DMS 273 (cell line): ENCODE results near the gene PIGA.

Experiments
- DNase-seq: peaks from one replicate; lab custom pipeline; 2025; ENCODE audit not compliant: unreplicated experiment; lab: John Stamatoyannopoulos, UW

PIGA gene, protein sequence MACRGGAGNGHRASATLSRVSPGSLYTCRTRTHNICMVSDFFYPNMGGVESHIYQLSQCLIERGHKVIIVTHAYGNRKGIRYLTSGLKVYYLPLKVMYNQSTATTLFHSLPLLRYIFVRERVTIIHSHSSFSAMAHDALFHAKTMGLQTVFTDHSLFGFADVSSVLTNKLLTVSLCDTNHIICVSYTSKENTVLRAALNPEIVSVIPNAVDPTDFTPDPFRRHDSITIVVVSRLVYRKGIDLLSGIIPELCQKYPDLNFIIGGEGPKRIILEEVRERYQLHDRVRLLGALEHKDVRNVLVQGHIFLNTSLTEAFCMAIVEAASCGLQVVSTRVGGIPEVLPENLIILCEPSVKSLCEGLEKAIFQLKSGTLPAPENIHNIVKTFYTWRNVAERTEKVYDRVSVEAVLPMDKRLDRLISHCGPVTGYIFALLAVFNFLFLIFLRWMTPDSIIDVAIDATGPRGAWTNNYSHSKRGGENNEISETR

DNA sequence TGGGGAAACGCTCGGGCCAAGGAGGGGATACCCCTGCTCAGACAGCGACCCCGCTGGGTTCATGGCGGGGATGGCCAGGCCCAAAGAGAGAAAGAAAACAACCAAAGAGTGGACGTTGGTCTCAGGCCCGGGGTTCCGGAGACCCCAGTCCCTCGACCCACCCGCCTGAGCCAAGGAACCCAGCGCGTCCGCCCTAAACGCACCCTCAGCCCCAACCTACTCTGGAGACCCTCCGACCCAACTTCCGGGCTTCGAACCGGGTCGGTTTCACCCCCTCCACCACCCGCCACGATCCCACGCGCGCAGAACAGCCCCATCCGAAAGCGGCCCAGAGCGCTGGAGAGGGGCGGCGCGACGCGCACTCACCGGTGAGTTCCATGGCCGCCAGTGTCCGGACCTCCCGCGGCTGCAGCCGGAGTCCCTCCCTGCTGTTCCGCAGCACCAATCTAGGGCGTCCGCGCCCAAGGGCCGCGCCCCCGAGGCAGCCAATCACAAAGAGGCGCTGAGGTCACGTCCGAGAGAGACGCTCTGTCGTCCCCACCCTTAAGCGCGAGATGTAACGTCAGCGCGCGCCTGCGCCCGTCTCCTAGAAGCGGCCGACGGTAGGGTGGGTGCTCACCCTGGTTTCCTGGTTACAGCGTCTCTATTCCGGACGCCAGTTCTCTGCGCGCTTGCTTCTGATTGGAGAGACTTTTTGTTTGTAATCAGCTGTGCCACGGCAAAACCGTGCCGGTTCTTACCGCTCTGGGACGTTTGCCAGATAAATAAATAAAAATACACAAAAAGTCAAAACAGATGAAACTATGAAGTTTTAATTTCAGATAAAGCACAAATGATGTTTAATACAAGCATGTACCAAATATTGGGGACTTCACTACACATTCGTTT lies at the start of gene PIGA:
PIGA (minus strand) TSS at position 389 of the 888 bp plus-strand sequence. CDS start 3,593 bp downstream, outside the sequence.
- peak; percentile 99 for DNase-seq

- DNase-seq, result peak; percentile 67
Observed at GRCh38 chrX:15384304-15384703, 49.0 kb upstream of the PIGA start, which contains the start of gene VEGFD. TSS of gene VEGFD (minus strand) at chrX:15384413. CDS start at chrX:15383946, 467 bp downstream.

GRCh38 chrX:15382813-15383212 lies 47.5 kb upstream of the PIGA start:
- DNase-seq, result peak; percentile 47

- no peak for DNase-seq
Observed at GRCh38 chrX:15376956-15377355, 41.6 kb upstream of the PIGA start.

DNA sequence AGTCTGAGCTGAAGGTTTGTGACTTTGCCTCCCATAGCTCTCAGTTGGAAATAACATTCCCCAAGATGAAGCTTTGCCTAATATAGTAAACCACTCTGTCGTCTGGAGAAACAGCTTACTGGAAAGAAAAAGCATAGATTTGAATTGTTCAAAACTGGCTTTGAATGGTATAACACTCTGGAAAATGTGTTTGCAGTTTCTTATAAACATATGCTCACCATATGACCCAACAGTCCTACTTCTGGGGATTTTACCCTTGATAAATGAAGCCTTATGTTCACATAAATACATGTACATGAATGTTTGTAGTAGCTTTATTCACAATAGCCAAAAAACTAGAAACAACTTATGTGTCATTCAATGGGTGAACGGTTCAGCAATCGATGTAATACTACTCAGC lies 38.7 kb upstream of the PIGA start:
- DNase-seq, result no peak

- no peak for DNase-seq
Observed at GRCh38 chrX:15366506-15367352, 31.4 kb upstream of the PIGA start.

- no peak for DNase-seq
Observed at GRCh38 chrX:15359701-15360100, 24.4 kb upstream of the PIGA start.

GRCh38 chrX:15358533-15358932 lies 23.2 kb upstream of the PIGA start:
- DNase-seq, result no peak

DNA sequence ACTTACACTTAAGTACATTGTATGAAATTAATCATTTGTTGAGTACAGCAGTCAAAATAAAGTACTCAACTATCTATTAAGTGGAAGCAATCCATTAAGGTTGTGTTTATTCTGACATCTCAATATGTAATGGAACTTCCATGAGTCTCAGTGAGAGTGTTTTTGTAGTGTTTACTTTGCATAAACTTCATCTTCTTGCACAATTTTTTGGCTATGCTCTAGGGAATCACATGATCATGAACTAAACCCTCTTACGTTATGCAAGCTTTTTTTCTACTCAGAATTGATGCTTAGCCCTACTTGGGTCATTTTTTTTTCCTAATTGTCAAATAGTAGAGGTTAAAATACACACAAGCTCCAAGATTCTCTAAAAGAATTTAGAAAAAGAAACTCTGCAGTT lies 21.1 kb upstream of the PIGA start:
- DNase-seq, result no peak

DNA sequence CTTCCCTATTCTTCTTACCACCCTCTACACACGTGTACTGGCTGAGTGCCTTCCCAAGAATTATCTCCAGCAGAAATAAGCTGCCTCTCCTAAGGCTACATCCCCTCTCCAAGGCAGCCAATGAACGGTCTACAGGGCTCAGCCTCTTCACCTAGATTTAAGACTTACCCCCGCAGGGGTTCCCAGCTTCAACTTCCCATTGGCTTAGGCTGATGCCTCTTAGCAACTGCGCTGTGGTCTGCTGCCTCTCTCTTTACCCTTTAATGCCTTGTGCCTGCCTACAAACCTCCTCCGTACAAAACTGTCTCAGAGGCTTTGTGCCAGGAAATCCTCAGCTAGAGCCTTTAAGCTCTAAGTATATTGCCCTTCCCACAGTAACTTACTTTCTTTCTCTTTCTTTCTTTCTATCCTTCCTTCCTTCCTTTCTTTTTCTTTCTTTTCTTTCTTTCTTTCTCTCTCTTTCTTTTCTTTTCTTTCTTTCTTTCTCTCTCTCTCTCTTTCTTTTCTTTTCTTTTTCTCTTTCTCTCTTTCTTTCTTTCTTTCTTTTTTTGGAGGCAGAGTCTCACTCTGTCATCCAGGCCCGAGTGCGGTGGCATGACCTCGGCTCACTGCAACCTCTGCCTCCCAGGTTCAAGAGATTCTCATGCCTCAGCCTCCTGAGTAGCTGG lies 15.1 kb upstream of the PIGA start:
- DNase-seq, result no peak

- peak; percentile 93 for DNase-seq
Observed at GRCh38 chrX:15349046-15349445, 13.7 kb upstream of the PIGA start.

GRCh38 chrX:15345976-15346375 lies 10.7 kb upstream of the PIGA start:
- peak; percentile 13 for DNase-seq

DNA sequence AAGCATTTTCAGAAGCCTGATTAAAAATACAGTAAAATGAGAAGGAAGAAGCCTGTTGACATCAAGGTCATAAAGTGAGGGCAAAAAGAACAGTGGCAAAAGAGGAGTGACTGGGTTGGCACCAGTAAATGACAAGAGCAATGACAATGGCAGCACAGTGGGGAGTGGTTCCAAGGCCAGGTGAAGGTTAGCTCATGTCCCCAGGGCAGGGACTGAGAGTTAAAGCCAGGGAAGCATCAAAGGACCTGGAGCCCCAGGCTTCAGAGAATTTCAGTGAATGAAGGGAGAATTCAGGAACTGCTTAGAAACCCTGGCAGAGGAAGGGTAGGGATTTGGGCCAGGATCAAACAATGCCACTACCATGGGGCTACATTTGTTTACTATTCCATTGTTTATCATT lies 8.8 kb upstream of the PIGA start:
- no peak for DNase-seq

GRCh38 chrX:15343075-15343476 lies 7.8 kb upstream of the PIGA start:
- DNase-seq, result no peak

DNA sequence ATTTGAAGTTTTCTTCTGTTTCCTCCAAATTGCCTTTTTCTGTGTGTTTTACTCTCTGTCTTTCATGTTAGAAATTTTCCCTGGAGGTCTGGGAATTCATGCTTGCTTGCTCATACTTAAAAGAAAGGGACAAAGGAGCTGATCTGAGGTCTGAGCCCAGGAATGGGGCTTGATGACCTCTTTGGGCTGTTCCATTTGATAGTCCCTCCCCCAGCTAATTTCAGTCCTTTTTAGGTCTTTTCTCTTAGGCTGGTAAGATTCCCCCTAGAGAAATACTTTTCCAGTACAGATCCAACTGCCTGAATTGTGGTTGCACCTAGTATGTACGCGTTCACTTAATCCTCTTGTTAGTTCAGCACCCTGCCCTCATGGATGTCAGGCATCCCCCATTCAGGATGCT lies 5.5 kb upstream of the PIGA start:
- no peak for DNase-seq

DNA sequence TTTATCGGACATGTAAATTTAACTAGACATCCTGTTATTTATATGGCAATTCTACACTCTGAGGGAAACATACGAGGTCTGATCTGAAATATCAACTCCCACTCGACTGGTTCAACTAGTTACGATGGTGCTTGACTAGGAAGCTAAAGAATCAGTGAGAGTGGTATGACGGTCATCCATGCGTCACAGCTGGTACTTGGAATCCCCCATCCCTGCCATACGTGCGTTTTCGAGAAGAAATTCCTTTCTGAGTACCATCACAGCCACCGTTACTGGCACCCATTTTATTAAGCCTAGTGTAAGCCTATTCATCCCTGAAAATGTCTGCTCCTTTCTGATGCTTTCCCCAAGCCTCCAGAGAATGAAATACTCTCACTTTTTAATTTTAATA lies 695 bp upstream of the PIGA start:
- DNase-seq, result peak; percentile 50

GRCh38 chrX:15334561-15334960 lies 762 bp downstream of the PIGA start:
- peak; percentile 44 for DNase-seq

GRCh38 chrX:15328821-15329220 lies 6.5 kb downstream of the PIGA start:
- DNase-seq, result no peak

DNA sequence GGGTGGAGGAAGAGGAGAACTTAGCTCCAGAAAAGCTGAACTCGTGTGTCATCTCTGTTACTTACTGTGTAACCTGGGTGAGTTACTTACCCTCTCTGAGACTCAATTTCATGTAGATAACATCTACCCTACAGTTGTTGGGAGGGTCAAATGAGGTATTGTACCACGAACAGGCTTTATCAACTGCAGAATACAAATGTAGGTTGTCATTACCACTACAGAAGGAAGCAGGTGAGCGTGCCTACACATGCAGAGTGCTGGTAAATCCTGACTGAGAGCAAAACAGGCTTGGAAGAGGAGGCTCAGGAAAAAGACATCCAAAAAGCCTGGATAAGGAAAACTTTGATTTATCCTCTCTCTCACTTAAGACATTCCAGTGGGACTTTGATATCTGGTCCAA lies 7.2 kb downstream of the PIGA start:
- no peak for DNase-seq

GRCh38 chrX:15322472-15322871 lies 12.9 kb downstream of the PIGA start:
- DNase-seq, result no peak
